Adipose tissue (tissue), 3 donors: Measurements from ENCODE around the gene KMT2B. TPM values are rescaled to one million over a fixed set of nuclear protein-coding genes. Genes with fewer than 3 reads are reported as not detected.
"Not testable (repeated sequence)": the region's sequence is repeated elsewhere in the genome, so short reads cannot be mapped to it uniquely, and the experiment has no call there.

Experiments
- H3K27ac ChIP-seq: one replicate; pipeline ENCODE4 v1.5.1; 2013; ENCODE audit warnings: low read depth, low read length
- WGBS, 3 donors: extraction: QIAGEN DNeasy Blood & Tissue Kit; methylation state at CpG; one replicate each; pipeline ENCODE4 v1.1.7; 2013; 5-methylcytosine and 5-hydroxymethylcytosine counted together
- polyA plus RNA-seq, 3 donors: library from polyadenylated mRNA; stranded (reverse); fragments of 200-250 nt; gene quantifications; one replicate each; pipeline ENCODE4 v1.2.3, GENCODE V29; 2013
- donor health status: healthy with polysubstance abuse.
- donor health status: Bipolar disorder and iron deficiency.
- donor health status: healthy.

The KMT2B gene, protein sequence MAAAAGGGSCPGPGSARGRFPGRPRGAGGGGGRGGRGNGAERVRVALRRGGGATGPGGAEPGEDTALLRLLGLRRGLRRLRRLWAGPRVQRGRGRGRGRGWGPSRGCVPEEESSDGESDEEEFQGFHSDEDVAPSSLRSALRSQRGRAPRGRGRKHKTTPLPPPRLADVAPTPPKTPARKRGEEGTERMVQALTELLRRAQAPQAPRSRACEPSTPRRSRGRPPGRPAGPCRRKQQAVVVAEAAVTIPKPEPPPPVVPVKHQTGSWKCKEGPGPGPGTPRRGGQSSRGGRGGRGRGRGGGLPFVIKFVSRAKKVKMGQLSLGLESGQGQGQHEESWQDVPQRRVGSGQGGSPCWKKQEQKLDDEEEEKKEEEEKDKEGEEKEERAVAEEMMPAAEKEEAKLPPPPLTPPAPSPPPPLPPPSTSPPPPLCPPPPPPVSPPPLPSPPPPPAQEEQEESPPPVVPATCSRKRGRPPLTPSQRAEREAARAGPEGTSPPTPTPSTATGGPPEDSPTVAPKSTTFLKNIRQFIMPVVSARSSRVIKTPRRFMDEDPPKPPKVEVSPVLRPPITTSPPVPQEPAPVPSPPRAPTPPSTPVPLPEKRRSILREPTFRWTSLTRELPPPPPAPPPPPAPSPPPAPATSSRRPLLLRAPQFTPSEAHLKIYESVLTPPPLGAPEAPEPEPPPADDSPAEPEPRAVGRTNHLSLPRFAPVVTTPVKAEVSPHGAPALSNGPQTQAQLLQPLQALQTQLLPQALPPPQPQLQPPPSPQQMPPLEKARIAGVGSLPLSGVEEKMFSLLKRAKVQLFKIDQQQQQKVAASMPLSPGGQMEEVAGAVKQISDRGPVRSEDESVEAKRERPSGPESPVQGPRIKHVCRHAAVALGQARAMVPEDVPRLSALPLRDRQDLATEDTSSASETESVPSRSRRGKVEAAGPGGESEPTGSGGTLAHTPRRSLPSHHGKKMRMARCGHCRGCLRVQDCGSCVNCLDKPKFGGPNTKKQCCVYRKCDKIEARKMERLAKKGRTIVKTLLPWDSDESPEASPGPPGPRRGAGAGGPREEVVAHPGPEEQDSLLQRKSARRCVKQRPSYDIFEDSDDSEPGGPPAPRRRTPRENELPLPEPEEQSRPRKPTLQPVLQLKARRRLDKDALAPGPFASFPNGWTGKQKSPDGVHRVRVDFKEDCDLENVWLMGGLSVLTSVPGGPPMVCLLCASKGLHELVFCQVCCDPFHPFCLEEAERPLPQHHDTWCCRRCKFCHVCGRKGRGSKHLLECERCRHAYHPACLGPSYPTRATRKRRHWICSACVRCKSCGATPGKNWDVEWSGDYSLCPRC (N-terminal part only)
- polyA plus RNA-seq, result 10 to 100 TPM; 21.1 to 34.3 (median 29.4) TPM

GRCh38 chr19:35717665-35718344, at the start of gene KMT2B:
KMT2B (plus strand) TSS chr19:35718003; CDS start chr19:35718019, 16 bp downstream.
- peak within 1 kb of the TSS; percentile 76 for H3K27ac ChIP-seq
- 0 to 1% (median 1%) methylated on average over 27 to 101 of the region's 109 CpGs for WGBS, 3 donors

DNA sequence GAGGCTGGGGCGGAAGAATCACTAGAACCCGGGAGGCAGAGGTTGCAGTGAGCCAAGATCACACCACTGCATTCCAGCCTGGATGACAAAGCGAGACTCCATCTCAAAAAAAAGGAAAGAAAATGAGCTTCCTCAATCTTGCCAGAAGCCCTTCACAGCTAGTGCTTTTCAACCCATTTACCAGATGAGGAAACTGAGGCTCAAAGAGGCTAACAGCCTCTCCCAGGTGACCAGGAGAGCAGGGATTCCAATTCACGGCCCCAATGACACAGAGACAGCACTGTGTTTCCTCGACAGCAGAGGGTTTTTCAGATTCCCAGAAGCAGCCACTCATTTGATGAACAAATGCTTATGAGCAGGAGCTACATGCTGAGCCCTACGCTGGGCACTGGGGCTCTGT, 48.2 kb upstream of the KMT2B start:
- no peak overlapping the region for H3K27ac ChIP-seq
- WGBS, 3 donors, result 70 to 79% (median 76%) methylated on average over 6 of the region's 6 CpGs

DNA sequence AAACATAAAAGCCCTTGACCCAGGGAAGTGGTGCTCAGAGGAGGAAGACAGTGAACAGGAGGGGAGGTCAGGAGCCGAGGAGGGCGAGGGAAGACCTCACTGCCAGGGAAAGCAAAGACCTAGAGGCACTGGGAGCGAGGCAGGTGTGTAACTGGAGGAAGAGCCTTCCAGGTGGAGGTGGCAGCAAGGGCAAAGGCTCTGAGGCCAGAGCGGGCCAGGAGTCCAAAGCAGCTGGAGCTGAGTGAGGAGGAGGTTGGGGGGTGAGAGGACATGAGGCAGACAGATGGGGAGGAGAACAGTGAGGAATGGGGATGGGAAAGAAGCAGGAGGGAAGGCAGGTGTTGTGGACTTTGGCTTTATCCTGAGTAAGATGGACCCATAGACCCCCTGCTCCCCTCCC, 47.8 kb upstream of the KMT2B start:
- 50 to 66% (median 61%) methylated on average over 4 of the region's 4 CpGs for WGBS, 3 donors

GRCh38 chr19:35670686-35671085, 47.1 kb upstream of the KMT2B start:
- no peak overlapping the region for H3K27ac ChIP-seq
- WGBS, 3 donors, result 66 to 88% (median 80%) methylated on average over 1 of the region's 1 CpG

More for the DNA sequence above, 47.8 kb upstream of the KMT2B start:
- no peak overlapping the region for H3K27ac ChIP-seq

GRCh38 chr19:35671818-35672217, 46.0 kb upstream of the KMT2B start:
- WGBS, 3 donors, result 21 to 43% (median 41%) methylated on average over 3 of the region's 3 CpGs
- H3K27ac ChIP-seq, result no peak overlapping the region

DNA sequence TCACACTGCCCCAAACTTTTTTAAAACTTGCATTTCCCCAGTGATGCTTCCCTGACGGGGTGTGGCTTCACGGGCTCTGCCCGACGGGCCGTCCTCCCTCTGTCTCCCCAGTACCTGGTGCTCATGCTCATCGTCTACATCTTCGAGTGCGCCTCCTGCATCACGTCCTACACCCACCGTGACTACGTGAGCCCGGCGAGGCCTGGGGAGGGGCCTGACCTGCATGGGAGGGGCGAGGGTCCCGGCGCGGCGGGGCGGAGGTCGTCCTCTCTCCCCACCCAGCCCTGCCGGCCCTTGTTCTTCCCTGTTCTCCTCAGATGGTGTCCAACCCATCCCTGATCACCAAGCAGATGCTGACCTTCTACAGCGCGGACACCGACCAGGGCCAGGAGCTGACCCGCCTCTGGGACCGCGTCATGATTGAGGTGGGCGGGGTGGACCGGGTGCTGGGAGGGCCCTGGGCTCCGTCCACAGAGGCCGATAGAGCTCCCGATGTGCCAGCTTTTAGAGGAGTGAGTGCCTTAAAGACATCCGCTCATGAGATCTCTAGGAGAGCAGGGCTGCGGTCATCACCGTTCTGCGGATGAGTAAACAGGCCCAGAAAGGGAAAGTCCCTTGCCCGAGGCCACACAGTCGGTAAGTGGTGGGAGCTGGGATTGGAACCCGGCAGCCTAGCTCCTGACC, 44.5 kb upstream of the KMT2B start:
- 5 to 7% (median 6%) methylated on average over 38 to 39 of the region's 39 CpGs for WGBS, 3 donors
- H3K27ac ChIP-seq, result no peak overlapping the region

DNA sequence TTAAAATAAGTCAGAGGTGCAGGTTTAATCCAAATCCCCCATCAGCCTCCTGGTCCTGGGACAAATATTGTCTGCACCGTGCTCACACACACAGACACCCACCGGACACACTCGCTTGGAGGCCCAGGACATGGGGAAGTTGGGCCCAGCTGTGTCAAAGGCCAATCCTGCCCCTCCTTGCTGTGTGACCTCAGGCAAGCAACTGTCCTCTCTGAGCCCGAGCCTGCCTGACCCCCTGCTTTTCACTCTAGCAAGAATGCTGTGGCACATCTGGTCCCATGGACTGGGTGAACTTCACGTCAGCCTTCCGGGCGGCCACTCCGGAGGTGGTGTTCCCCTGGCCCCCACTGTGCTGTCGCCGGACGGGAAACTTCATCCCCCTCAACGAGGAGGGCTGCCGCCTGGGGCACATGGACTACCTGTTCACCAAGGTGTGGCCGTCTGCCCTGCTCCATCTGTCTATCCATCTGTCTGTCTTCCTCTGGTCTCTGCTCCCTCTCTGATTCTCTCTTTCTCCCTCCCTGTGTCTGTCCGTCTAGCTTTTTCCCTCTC, 42.1 kb upstream of the KMT2B start:
- 71 to 79% (median 77%) methylated on average over 15 of the region's 15 CpGs for WGBS, 3 donors
- H3K27ac ChIP-seq, result no peak overlapping the region

GRCh38 chr19:35689836-35690235, 28.0 kb upstream of the KMT2B start:
- 35 to 66% (median 48%) methylated on average over 4 of the region's 4 CpGs for WGBS, 3 donors

GRCh38 chr19:35691106-35691505, 26.7 kb upstream of the KMT2B start:
- WGBS, 3 donors, result 94 to 97% (median 96%) methylated on average over 16 to 37 of the region's 37 CpGs
- H3K27ac ChIP-seq, result not testable (repeated sequence)

More at GRCh38 chr19:35689836-35690235, 28.0 kb upstream of the KMT2B start:
- no peak overlapping the region for H3K27ac ChIP-seq

DNA sequence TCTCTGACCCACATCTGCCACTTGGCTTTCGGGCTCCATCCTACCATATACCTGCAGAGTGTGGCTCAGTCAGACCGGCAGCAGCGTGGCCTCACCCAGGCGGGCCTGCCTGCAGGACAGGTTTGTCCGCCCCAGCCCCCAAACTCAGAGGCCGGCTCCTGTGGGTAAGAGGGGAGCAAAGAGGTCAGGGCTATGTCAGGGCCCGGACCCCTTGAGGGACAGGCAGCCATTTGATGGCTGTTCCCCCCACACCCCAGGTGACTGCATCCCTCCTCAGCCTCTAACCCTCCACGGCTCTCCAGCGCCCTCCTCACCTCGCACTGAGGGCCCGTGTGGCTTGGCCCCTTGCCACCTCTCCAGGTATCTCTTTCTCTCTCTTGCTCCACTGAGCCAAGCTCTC, 25.8 kb upstream of the KMT2B start:
- 55 to 84% (median 73%) methylated on average over 11 of the region's 11 CpGs for WGBS, 3 donors
- H3K27ac ChIP-seq, result no peak overlapping the region

DNA sequence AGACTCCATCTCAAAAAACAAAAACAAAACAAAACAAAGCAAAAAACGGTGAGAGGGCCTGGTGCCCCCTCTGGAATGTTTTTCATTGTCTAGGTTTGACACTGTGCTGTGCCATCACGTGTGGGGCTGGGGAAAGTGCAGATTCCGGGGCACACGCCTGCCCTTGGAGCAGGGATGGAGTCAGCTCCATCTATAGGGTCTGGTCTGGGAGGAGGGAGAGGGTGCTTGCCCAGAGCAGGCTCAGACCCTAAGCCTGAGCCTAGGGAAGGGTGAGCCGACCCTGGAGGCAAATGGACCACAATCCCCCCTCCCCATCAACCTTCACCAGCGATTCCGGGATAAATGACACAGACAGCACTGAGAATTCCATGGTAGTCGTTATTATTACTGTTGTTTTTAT, 24.4 kb upstream of the KMT2B start:
- 13 to 18% (median 15%) methylated on average over 8 of the region's 8 CpGs for WGBS, 3 donors
- H3K27ac ChIP-seq, result no peak overlapping the region

DNA sequence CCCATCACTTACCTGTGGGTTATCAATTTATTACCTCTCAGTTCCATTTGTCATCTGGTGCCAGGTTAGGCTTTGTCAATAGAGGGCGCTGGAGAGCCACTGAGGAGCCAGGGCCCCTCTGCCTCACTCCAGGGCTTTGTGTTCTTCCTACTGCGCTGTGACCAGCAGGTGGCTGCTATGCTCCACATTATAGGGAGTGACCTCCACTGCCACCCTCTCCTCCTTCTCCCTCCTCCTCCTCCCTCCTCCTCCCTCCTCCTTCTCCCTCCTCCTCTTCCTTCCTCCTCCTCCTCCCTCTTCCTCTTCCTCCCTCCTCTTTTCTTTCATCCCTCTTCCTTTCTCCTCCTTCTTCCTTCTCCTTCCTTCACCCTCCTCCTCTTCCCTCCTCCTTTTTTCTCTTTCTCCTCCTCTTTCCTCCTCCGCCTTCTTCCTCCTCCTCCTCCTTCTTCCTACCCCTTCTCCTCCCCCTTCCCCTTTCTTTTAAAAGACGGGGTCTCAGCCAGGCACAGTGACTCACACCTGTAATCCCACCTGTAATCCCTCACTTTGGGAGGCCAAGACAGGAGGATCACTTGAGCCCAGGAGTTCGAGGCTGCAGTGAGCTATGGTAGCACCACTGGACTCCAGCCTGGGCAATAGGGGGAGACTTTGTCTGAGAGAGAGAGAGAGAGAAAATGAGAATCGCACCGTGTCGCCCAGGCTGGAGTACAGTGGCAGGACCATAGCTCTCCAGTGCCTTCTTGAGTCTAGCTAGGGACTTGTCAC, 23.8 kb upstream of the KMT2B start:
- WGBS, 3 donors, result 25 to 45% (median 26%) methylated on average over 8 of the region's 8 CpGs
- no peak overlapping the region for H3K27ac ChIP-seq

- WGBS, 3 donors, result 75 to 88% (median 81%) methylated on average over 2 of the region's 2 CpGs
- no peak overlapping the region for H3K27ac ChIP-seq
Measured at GRCh38 chr19:35695895-35696422, 21.8 kb upstream of the KMT2B start.

DNA sequence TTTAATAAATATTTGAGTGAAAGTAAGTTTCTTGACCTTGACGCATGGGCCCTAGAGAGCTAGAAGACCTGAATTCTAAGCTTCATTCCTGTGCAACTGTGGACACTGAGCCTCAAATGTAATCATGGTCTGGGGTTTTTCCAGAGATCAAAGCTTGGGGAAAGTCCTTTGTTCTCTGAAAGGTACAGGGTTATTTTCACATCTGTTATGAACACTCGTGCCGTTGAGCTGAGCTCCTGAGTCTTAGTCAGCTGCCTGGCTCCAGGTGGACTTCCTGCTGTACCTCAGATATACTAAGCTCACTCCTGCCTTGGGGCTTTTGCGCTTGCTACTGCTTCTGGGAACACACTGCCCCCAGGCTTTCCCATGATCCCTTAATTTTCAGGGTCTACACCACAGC, 21.0 kb upstream of the KMT2B start:
- no peak overlapping the region for H3K27ac ChIP-seq
- 46 to 77% (median 76%) methylated on average over 4 of the region's 4 CpGs for WGBS, 3 donors

DNA sequence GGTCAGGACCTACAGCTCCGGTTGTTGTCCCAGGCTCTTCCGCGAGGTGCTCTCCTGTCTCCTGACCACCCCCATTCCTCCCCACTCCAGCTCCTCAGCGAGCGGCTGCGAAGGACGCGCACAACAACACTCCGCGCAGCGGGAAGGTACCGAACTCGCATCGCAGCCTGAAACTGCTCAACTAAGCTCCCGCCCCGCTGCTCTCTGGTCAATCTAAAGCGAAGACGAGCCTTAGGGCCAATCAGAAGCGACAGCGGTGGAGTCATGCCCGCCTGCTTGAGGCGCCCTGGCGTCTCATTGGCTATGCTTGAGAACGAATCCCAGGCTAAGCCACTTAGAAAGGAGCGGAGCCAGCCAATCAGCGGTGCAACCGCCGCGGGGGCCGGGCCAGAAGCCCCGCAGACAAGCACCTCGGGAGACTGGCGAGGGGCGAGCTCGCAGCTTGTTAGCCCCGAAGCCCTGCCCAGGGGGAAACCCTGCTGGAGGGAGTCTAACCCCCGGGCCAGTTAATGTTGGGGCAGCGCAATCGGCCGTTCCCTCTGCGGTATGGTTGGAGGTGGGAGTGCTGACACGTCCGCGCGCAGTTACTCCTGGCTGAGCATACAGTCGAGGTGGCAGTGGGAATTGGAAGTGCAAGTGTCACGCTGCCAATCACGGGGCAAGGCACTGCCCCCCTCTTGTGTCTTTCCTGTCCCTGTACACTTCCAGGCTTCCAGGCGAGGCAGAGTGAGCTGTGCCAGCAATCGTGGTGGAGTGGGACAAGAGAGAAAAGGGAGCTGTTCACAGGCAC, 15.4 kb upstream of the KMT2B start:
- WGBS, 3 donors, result 0% methylated on average over 50 of the region's 50 CpGs

More for the DNA sequence above, 15.4 kb upstream of the KMT2B start:
- no peak overlapping the region for H3K27ac ChIP-seq
